ENCODE data around the gene MAD1L1.

Gene MAD1L1

DNA sequence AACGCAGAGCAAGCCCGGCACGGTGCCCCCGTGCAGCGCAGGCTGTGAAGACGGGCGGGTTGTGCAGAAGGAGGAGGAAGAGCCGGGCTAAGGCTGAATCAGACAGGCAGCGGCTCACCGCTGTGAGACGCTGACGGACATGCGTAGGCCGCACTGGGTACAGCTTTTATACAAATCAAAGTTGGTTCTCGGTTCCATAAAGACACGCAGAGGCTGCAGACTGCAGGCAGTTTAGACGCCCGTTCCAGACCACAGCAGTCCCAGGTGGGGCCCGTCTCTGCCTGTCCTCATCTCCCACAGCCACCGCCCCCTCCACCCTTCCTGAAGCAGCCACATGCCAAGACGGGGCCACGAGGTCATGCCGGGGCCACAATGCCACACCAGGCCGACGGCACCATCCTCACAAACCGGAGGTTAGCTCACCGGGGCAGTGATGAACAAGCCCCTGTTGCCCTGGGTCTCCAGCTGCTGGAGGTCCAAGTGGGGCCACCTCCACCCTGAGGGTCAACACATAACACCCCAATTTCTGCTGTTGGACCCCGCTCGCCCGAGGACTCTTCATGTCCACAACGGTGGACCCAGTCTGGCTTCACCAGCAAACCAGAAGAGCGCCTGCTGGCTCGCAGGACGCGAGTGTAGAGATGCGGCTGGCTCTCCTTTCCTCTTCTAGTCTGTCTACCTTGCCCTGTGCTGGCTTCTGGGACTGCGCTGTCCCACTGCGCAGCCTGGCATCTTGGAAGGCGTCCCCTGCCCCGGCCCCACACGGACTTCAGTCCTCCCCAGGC lies 335.5 kb downstream of the MAD1L1 start:
- TF ChIP-seq CTCF (IDR thresholded peaks at IDR 0.05; ENCODE audit: low read length, missing control alignments), result no peak
- no peak for DNase-seq (ENCODE audit: low read depth)
- no peak overlapping the region for H3K4me3 ChIP-seq (replicated peaks; ENCODE audit: low read depth, low read length)

- H3K4me3 ChIP-seq (replicated peaks; ENCODE audit: low read depth, low read length), result no peak overlapping the region
- DNase-seq (ENCODE audit: low read depth), result no peak
- TF ChIP-seq CTCF (IDR thresholded peaks at IDR 0.05; ENCODE audit: low read length, missing control alignments), result no peak
Measured at GRCh38 chr7:1895664-1896515, 336.9 kb downstream of the MAD1L1 start.

DNA sequence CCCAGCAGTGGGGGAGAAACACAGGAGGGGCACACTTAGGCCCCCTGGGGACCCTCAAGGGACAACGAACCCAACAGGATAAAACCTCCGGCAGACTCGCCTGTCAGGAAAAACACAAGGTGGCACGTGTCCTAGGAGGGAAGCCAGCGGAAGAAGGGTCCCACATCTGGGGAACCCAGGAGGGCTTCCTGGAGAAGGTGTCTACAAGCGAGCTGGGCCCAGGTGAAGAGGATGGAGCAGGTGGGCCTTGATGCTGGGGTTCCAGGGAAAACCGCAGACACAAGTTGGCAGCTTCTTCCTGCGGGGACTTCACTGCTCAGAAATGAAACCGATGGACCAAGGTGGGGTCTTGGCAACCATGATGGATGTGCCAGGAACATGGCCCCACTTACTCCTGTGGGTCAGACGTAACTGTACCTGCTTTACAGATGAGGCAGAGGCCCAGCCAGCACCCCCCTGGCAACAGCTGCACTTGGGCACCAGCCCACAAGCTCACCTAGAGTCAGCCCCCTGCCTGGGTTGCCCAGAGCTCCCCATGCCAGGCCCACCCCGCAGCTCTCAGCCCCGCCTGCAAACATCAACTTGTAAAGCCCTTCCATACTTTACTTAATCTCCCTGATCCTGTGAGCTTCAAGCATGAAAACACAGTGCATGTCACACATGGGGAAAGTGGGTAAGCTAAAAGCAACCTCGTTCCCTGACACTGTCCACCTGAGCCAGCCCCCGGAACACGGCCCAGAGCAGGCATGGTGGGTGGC lies 337.7 kb downstream of the MAD1L1 start:
- no peak for DNase-seq (ENCODE audit: low read depth)
- no peak overlapping the region for H3K4me3 ChIP-seq (replicated peaks; ENCODE audit: low read depth, low read length)
- TF ChIP-seq CTCF (IDR thresholded peaks at IDR 0.05; ENCODE audit: low read length, missing control alignments), result no peak

DNA sequence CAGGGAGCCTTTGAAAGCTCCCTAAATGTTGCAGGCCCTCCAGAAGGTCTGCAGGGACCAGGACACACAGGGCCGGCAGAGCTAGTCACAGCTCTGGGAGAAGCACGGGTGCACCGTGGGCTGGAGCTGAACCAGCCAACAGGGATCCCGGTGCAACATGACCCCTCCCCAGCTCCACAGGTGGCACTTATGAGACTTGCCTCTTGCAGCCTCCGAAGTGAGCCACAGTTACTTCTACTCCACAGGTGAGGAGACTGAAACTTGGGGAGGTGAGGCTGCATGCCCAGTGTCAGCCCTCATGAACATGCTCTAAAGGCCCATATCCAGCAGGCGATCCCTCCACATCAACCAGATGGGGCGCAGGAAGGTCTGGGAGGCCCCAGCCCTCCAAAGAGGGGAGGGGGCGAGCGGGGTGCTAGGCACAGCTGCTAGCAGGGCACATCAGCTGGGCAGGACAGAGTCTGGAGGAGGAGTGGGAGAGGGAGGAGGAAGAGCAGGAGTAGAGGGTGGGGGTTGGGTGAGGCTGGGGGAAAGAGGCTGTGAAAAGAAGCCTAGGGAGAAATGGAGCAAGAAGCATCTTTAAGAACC lies 338.3 kb downstream of the MAD1L1 start:
- TF ChIP-seq CTCF (IDR thresholded peaks at IDR 0.05; ENCODE audit: low read length, missing control alignments), result no peak
- H3K4me3 ChIP-seq (replicated peaks; ENCODE audit: low read depth, low read length), result no peak overlapping the region
- no peak for DNase-seq (ENCODE audit: low read depth)

GRCh38 chr7:1893451-1893850 lies 339.3 kb downstream of the MAD1L1 start:
- no peak overlapping the region for H3K4me3 ChIP-seq (replicated peaks; ENCODE audit: low read depth, low read length)
- DNase-seq (ENCODE audit: low read depth), result no peak
- no peak for TF ChIP-seq CTCF (IDR thresholded peaks at IDR 0.05; ENCODE audit: low read length, missing control alignments)

DNA sequence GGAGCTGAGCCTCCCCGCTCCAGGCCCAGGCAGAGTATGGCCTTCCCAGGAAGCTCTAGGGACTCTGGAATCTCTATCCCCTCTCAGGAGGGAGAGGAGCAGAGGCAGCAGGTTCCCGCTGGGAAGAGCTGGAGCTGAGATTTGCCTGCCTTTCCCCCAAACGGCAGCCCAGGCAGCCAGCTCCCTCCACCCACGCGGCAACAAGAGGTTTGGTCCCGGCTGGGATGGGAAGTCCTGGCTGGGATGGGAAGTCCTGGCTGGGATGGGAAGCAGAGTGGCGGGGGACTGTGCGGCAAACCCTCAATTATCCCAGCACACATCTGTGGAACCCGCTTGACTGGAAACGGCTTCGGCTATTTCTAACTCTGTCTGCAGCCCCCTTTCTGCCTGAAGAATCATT lies 339.7 kb downstream of the MAD1L1 start:
- TF ChIP-seq CTCF (IDR thresholded peaks at IDR 0.05; ENCODE audit: low read length, missing control alignments), result no peak
- no peak for DNase-seq (ENCODE audit: low read depth)
- no peak overlapping the region for H3K4me3 ChIP-seq (replicated peaks; ENCODE audit: low read depth, low read length)
